Activated CD8-positive, alpha-beta memory T cell treated with anti-CD3 and anti-CD28 coated beads for 36 hours (primary cell): ENCODE data around the gene LAPTM5. TPM values are rescaled to one million over a fixed set of nuclear protein-coding genes. Genes with fewer than 3 reads are reported as not detected.

Source experiments
- CTCF ChIA-PET: fragments of 350-600 bp; sonication (Branson Sonifier 250); formaldehyde crosslinking; loops from one replicate; lab custom pipeline; 2021; ENCODE audit warnings: antibody characterized with exemption; lab: Charles Lee
- POLR2A ChIA-PET: fragments of 350-600 bp; sonication (Branson Sonifier 250); formaldehyde crosslinking; loops from one replicate; lab custom pipeline; 2021; ENCODE audit warnings: antibody characterized with exemption; lab: Charles Lee
- total RNA-seq, 2 experiments: library from RNA; stranded (reverse); gene quantifications; one replicate each; pipeline ENCODE4 v1.2.3, GENCODE V29; 2021

Gene LAPTM5
- total RNA-seq, 2 experiments from 2014 or later = 175 to 177 TPM

GRCh38 chr1:30763651-30764248, 6.2 kb upstream of the LAPTM5 start:
- CTCF ChIA-PET = interaction anchor here (1.0 to 1.6 kb wide), 2 partner anchors 19 to 43 kb away, joined by 3 to 6 read pairs; no protein-coding TSS in a partner anchor

DNA sequence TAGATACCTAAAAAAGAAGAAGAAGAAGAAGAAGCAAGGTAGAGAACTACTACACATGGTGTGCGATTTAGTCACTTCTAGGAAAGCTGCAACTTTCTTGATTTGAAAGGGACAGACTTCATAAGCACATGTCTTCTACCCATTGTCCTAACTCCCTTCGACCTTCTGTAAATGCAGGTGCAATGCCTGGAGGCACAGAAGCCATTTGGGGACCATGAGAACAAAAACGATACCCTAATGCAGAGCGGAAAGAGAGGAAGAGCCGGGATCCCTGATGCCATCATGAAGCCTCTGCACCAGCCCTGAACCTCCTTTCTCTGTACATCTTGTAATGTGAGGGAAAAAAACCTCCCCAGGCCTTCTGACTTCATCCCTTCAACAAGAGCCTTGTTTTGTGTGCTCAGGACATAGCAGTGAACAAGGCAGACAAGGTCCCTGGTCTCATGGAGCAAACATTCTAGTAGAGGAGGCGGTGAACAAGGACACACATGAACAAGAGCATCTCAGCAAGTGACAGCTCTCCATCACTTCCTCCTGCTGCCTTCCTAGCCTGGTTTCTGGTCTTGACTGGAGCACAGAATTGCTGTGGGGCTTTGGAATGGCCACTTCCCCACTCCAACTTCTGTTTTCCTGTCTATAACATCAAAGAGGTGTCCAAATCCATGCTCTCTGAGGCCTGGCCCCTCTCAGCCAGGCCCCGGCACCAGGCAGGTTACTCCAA, 5.5 kb upstream of the LAPTM5 start:
- POLR2A ChIA-PET = no interaction called here
- CTCF ChIA-PET = interaction anchor here (1.0 to 3.2 kb wide), 5 partner anchors 17 to 44 kb away, joined by 3 to 15 read pairs (median 8); no protein-coding TSS in a partner anchor

More at GRCh38 chr1:30763651-30764248, 6.2 kb upstream of the LAPTM5 start:
- POLR2A ChIA-PET = interaction anchor here (0.6 kb wide), 1 partner anchor 1728 kb away, joined by 3 read pairs; no protein-coding TSS in a partner anchor

- CTCF ChIA-PET = interaction anchor here (0.9 to 6.7 kb wide), 8 partner anchors 10 to 43 kb away, joined by 3 to 29 read pairs (median 7); no protein-coding TSS in a partner anchor
- POLR2A ChIA-PET = no interaction called here
These were observed 4.8 kb upstream of the LAPTM5 start for GRCh38 chr1:30762152-30762929.

DNA sequence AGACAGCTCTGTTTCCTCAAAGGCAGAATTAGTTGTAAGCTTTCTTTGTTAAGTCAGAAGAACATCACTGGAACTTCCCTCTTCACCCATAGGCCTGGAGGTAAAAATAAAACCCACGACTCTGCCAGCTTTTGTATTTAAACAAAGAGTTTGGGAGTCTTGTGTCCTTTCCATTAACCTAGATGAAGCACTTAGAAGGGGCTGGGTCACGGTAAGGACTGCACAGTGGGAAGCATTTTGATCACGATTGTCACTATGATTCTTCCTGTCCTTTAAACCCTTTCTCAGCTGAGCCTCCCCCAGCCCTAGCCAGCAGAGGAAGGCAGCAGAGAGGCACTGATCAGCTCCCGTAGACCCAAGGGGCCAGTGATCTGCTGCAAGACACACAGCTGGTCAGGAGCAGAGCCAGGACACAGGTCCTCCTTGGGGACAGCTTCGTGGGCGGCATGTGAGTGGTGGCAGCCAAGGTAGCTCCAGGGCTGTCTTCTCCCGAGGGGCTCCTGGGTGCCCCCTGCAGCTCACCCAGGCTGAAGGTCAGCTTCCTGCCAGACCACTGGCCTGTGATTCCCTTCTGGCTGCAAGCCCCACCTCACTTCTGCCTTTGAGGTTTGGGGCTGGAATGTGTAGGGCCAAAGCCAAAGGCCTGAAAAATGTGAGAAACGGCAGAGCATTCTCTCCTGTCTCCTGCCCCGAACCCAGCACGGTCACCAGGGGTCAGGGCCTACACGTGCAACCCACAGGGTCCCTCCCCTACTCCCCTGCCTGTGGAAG, 4.0 kb upstream of the LAPTM5 start:
- ChIA-PET CTCF (interaction anchor here (0.9 to 6.7 kb wide), 8 partner anchors 9 to 42 kb away, joined by 3 to 29 read pairs (median 5); no protein-coding TSS in a partner anchor), POLR2A (interaction anchor here (0.5 to 1.8 kb wide), 4 partner anchors 29 to 666 kb away, joined by 3 to 7 read pairs (median 3); no protein-coding TSS in a partner anchor)

- ChIA-PET POLR2A (interaction anchor here (0.7 to 1.8 kb wide), 3 partner anchors 28 to 63 kb away, joined by 3 to 7 read pairs (median 3); no protein-coding TSS in a partner anchor), CTCF (interaction anchor here (1.0 to 6.7 kb wide), 6 partner anchors 12 to 41 kb away, joined by 3 to 29 read pairs (median 10); no protein-coding TSS in a partner anchor)
These were observed 3.2 kb upstream of the LAPTM5 start for GRCh38 chr1:30760596-30761324.

- POLR2A ChIA-PET = interaction anchor here (0.8 to 1.8 kb wide), 2 partner anchors 16 to 41 kb away, joined by 3 to 7 read pairs; no protein-coding TSS in a partner anchor
- CTCF ChIA-PET = interaction anchor here (3.0 to 6.7 kb wide), 3 partner anchors 10 to 23 kb away, joined by 14 to 29 read pairs (median 16); no protein-coding TSS in a partner anchor
These were observed 2.2 kb upstream of the LAPTM5 start for GRCh38 chr1:30759718-30760281.

DNA sequence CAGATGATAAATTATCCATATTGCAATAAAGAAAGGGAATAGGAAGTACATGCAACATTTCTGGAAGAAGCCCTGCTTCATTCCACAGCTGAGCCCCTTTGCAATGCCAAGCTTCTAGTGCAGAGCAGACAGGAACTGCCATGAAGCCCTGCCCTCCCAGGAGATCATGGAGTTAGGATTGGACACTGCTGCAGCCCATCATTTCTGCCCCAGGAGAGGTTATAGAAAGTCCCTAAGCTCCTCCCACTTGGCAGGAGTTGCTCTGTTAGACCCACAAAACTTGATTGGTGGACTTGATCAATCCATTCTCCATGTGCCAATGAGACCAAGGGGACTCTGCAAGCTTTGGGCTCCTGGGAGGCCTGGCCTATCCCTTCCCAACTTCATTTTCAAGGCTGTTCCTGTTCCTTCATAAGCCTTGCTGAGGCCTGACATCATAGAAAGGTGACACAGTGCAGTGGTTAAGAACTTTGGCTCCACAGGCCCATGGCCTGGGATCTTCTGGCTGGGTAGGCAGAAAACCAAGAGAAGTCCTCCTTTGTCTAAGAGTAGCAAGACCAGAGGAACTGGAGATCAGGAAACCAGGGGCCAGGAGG, 1.3 kb upstream of the LAPTM5 start:
- ChIA-PET POLR2A (interaction anchor here (1.3 to 5.5 kb wide), 4 partner anchors 10 to 1578 kb away, joined by 4 to 74 read pairs (median 11); partner anchors contain the start of gene SRSF4), CTCF (interaction anchor here (1.0 to 6.7 kb wide), 6 partner anchors 9 to 40 kb away, joined by 3 to 45 read pairs (median 16); no protein-coding TSS in a partner anchor)

DNA sequence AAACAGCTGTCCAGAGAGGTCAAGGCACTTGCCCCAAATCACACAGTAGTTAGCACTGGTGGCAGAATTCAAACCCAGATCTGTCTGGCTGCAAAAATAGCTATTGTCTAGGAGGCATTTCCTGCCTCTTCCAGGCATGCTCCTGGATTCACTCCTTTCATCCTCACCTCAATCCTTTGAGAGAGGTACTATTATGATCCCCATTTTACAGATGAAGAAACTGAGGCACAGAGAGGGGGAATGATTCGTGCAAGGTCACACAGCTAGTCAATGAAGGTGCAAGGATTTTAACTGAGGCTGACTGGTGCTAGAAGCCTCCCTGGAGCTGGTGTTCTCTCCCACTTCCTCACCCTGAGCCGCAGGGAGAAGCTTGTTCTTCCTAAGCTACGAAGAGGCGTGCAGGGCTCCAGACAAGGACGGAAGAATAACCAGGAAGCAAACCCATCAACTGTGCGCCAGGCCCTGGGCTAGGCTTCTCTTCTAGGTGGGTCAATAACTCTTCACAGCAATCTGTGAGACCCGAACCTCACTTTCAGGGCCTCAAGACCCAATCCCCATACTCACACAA, 631 bp upstream of the LAPTM5 start:
- CTCF ChIA-PET = interaction anchor here (1.0 to 6.7 kb wide), 6 partner anchors 9 to 39 kb away, joined by 3 to 45 read pairs (median 16); no protein-coding TSS in a partner anchor
- POLR2A ChIA-PET = interaction anchor here (1.3 to 5.5 kb wide), 4 partner anchors 9 to 1577 kb away, joined by 4 to 74 read pairs (median 11); partner anchors contain the start of gene SRSF4

DNA sequence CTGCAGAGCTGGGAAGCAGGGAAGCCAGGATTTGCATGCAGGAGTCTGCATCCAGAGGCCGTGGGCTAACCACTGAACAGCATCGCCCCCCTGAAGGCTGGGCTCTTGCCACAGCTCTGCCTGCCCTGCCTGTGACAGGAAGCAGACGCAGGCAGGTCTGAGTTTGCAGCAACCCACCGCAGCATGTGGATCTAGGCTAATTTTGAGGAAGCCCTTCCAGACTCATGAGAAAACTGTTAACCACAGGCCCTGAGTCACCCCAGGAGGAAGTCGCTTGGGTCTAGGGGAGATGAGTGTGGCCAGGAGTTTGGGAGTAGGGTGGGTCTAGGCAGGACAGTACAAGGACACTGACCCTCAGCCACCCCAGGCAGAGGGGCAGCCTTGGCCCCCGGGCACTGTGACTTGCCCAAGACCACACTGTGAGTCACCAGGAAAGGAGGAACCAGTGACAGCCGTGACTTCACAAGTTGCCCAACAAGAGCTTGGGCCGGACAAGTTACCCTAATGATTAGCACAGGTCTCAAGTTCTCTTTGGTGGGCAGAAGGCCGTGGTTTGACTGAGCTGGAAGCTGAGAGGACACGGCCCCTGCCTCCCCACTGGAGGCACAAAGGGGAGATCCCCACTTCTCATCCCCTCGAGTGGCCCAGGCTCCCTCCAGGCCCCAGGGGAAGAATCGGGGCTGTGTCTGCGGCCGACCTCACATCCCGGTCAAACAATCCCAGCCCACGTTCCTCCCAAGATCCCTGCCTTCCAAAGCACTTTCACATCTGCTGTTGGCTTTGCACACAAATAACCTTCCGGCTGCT, 826 bp downstream of the LAPTM5 start:
- POLR2A ChIA-PET = interaction anchor here (0.9 to 5.5 kb wide), 5 partner anchors 8 to 38 kb away, joined by 3 to 74 read pairs (median 10); no protein-coding TSS in a partner anchor

DNA sequence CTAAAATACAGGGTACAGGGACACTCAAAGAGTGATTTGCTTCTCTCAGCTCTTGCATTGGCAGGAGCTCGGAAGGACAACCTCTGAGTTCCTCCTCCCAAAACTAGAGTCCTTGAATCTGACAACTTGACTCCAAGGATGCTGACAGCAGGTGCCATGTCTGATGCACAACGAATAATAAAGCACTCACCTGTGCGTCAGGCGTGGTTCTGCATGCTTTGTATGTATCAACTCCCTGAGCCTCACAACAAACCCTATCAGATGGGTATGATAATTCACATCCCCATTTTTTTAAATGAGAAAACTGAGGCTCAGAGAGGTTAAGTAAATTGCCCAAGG, 1.4 kb downstream of the LAPTM5 start:
- POLR2A ChIA-PET = interaction anchor here (1.0 to 5.5 kb wide), 4 partner anchors 7 to 37 kb away, joined by 4 to 74 read pairs (median 13); no protein-coding TSS in a partner anchor
- CTCF ChIA-PET = interaction anchor here (0.6 to 6.7 kb wide), 7 partner anchors 11 to 38 kb away, joined by 3 to 45 read pairs (median 3); partner anchors contain the start of gene MATN1

More for the DNA sequence above, 826 bp downstream of the LAPTM5 start:
- CTCF ChIA-PET = interaction anchor here (0.6 to 6.7 kb wide), 8 partner anchors 7 to 38 kb away, joined by 3 to 45 read pairs (median 10); no protein-coding TSS in a partner anchor

GRCh38 chr1:30755746-30756145, 1.8 kb downstream of the LAPTM5 start:
- ChIA-PET POLR2A (interaction anchor here (1.5 to 5.5 kb wide), 3 partner anchors 10 to 37 kb away, joined by 4 to 74 read pairs (median 16); no protein-coding TSS in a partner anchor), CTCF (interaction anchor here (0.6 to 6.7 kb wide), 7 partner anchors 10 to 37 kb away, joined by 3 to 45 read pairs (median 7); partner anchors contain the start of gene MATN1)

- POLR2A ChIA-PET = interaction anchor here (1.4 to 5.5 kb wide), 3 partner anchors 10 to 37 kb away, joined by 9 to 74 read pairs (median 16); no protein-coding TSS in a partner anchor
These were observed 2.2 kb downstream of the LAPTM5 start for GRCh38 chr1:30755334-30755733.

DNA sequence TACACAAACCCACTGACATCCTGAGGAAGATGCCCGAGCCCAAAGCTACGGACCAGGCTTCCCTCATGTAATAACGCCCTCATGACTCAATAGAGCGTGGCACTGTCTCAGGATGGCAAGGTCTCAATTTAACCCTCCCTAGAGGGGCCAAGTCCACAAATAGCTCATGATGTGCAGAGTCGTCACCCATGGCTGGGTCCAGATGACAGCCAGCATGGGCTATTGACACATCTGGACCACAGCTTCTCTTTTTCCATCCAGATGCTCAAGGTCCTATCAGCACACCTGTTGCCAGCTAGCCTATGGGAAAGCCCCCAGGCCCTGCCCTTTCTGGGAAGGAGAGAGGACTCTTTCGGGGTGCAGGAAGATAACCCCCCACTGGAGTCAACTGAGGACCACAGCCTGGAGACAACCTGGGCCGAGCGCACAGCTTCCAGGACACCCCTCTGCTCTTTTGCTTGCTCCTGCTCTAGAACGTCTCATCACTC, 2.8 kb downstream of the LAPTM5 start:
- CTCF ChIA-PET = interaction anchor here (1.1 to 5.8 kb wide), 10 partner anchors 9 to 47 kb away, joined by 3 to 45 read pairs (median 7); partner anchors contain the start of gene MATN1
- POLR2A ChIA-PET = interaction anchor here (1.4 to 5.5 kb wide), 2 partner anchors 9 to 36 kb away, joined by 9 to 74 read pairs; no protein-coding TSS in a partner anchor

More at GRCh38 chr1:30755334-30755733, 2.2 kb downstream of the LAPTM5 start:
- CTCF ChIA-PET = interaction anchor here (1.1 to 6.7 kb wide), 10 partner anchors 10 to 46 kb away, joined by 3 to 45 read pairs (median 7); partner anchors contain the start of gene MATN1

- POLR2A ChIA-PET = interaction anchor here (5.5 kb wide), 1 partner anchor 8 kb away, joined by 74 read pairs; no protein-coding TSS in a partner anchor
- CTCF ChIA-PET = interaction anchor here (1.0 to 5.8 kb wide), 6 partner anchors 8 to 35 kb away, joined by 4 to 45 read pairs (median 7); no protein-coding TSS in a partner anchor
These were observed 3.9 kb downstream of the LAPTM5 start for GRCh38 chr1:30753660-30754123.
